MCF 10A (cell line): ENCODE measurements around the gene NFATC2IP. TPM values are rescaled to one million over a fixed set of nuclear protein-coding genes. Genes with fewer than 3 reads are reported as not detected.

Experiments
- BruUV-seq: library from RNA; stranded (reverse); fragments of 400-500 nt; replicated peaks from 2 replicates; lab custom pipeline; 2021; lab: Mats Ljungman, UMichigan
- CTCF ChIA-PET: fragments of 300-600 bp; sonication (Branson Sonifier 250); formaldehyde crosslinking; extraction: SDS; loops from one replicate; lab custom pipeline; 2021; ENCODE audit warnings: antibody characterized with exemption, inconsistent platforms; lab: Yijun Ruan, JAX
- POLR2A ChIA-PET: fragments of 300-600, 350-650 bp; sonication (Branson Sonifier 250); formaldehyde crosslinking; extraction: SDS; loops from one replicate; lab custom pipeline; 2020; ENCODE audit warnings: antibody characterized with exemption, inconsistent platforms; lab: Yijun Ruan, JAX
- DNase-seq: peaks from one replicate; pipeline ENCODE4 v3.0.0-alpha.2; 2018; ENCODE audit not compliant: unreplicated experiment
- H3K27ac Mint-ChIP-seq: one replicate; pipeline ENCODE4 v1.8.0; 2022; ENCODE audit warnings: mild to moderate bottlenecking, low read depth, mixed read lengths; ENCODE audit not compliant: unreplicated experiment
- H3K27me3 Mint-ChIP-seq: one replicate; pipeline ENCODE4 v1.8.0; 2022; ENCODE audit warnings: mixed read lengths; ENCODE audit not compliant: insufficient read depth, unreplicated experiment
- H3K36me3 Mint-ChIP-seq: one replicate; pipeline ENCODE4 v1.8.0; 2022; ENCODE audit warnings: mild to moderate bottlenecking, moderate library complexity, mixed read lengths; ENCODE audit not compliant: insufficient read depth, unreplicated experiment
- H3K4me1 Mint-ChIP-seq: one replicate; pipeline ENCODE4 v1.8.0; 2022; ENCODE audit warnings: mixed read lengths; ENCODE audit not compliant: insufficient read depth, unreplicated experiment
- H3K4me3 Mint-ChIP-seq: one replicate; pipeline ENCODE4 v1.8.0; 2022; ENCODE audit warnings: mild to moderate bottlenecking, moderate library complexity, mixed read lengths; ENCODE audit not compliant: unreplicated experiment
- H3K9me3 Mint-ChIP-seq: one replicate; pipeline ENCODE4 v1.8.0; 2022; ENCODE audit warnings: mixed read lengths; ENCODE audit not compliant: unreplicated experiment
- CTCF ChIP-seq: fragments of 200-600 bp; IDR thresholded peaks from one replicate; pipeline ENCODE4 v1.8.0; 2022; ENCODE audit warnings: antibody characterized with exemption, mild to moderate bottlenecking; ENCODE audit not compliant: unreplicated experiment
- intact Hi-C: fragments of 100-400 bp; cut with micrococcal nuclease; formaldehyde crosslinking; loops from 2 replicates; pipeline ENCODE4 v1.14.1; 2022
- total RNA-seq: library from RNA; stranded (reverse); gene quantifications from 2 replicates; pipeline ENCODE4 v1.2.3, GENCODE V29; 2022

The NFATC2IP gene
- total RNA-seq, 1 experiment from 2014 or later = 39.5 TPM

DNA sequence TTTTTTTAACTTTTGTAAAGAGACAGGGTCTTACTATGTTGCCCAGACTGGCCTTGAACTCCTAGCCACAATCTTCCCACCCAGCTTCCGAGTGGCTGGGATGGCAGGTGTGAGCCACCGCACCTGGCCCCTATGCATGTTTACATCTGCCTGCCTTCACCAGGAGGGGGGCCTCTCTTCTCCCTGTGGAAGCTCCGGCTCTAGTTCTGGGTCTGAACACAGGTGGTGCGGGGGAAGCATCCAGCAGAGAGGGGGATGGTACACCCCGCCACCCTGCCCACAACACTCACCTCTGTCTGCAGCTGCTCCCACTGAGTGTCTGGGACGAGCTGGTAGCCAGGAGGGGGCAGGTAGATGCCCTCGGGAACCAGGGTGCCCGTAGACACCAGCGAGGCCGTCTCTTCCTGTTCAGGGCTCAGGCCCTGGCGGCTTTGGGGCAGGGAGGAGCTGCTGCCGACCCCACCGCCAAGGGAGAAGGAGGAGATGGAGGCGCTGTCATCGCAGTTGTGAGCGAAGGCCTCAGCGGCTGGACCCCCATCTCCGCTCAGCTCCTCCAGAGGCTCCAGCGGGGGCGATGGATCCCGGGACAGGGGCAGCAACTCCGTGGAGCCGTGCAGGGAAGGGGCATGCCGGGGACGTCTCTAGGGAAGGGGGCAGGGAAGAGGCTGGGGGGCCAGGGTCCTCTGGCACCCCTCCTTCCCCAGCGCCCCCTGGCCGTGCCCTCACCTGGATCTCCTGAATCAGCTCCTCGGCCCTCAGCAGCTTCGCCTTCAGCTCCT, 36.6 kb upstream of the NFATC2IP start:
- intact Hi-C loops = no loop called here
- no peak for TF ChIP-seq CTCF
- Mint-ChIP-seq H3K9me3 (no peaks in the 10 kb centered on the region), H3K4me3 (no peak overlapping the region), H3K36me3 (peaks cover 25% of the 10 kb centered on the region), H3K4me1 (no peaks in the 10 kb centered on the region), H3K27ac (no peak overlapping the region), H3K27me3 (no peaks in the 10 kb centered on the region)
- CTCF ChIA-PET = interaction anchor here (0.6 to 1.6 kb wide), 3 partner anchors 10 to 40 kb away, joined by 3 to 8 read pairs (median 7); no protein-coding TSS in a partner anchor
- DNase-seq = no peak
- no TSS peak for BruUV-seq
- POLR2A ChIA-PET = no interaction called here

- ChIA-PET POLR2A (interaction anchor here (0.7 to 0.9 kb wide), 3 partner anchors 11 to 93 kb away, joined by 3 to 4 read pairs (median 3); partner anchors contain the start of gene SH2B1), CTCF (interaction anchor here (1.1 to 1.6 kb wide), 2 partner anchors 30 to 41 kb away, joined by 7 to 8 read pairs; no protein-coding TSS in a partner anchor)
- Mint-ChIP-seq H3K27me3 (no peaks in the 10 kb centered on the region), H3K27ac (no peak overlapping the region), H3K4me1 (no peaks in the 10 kb centered on the region), H3K4me3 (no peak overlapping the region), H3K36me3 (peaks cover 29% of the 10 kb centered on the region), H3K9me3 (no peaks in the 10 kb centered on the region)
- BruUV-seq = no TSS peak
- DNase-seq = no peak
- no peak for TF ChIP-seq CTCF
- intact Hi-C loops = no loop called here
Measured at GRCh38 chr16:28915181-28915580, 35.6 kb upstream of the NFATC2IP start.

GRCh38 chr16:28917095-28917494, 33.6 kb upstream of the NFATC2IP start:
- ChIA-PET CTCF (interaction anchor here (0.6 to 1.8 kb wide), 2 partner anchors 28 to 31 kb away, joined by 3 to 9 read pairs; no protein-coding TSS in a partner anchor), POLR2A (interaction anchor here (0.5 kb wide), 1 partner anchor 1741 kb away, joined by 3 read pairs; the partner anchor contains the start of gene FBRS)
- Mint-ChIP-seq H3K36me3 (peaks cover 29% of the 10 kb centered on the region), H3K4me1 (peaks cover 6% of the 10 kb centered on the region), H3K27ac (no peak overlapping the region), H3K27me3 (no peaks in the 10 kb centered on the region), H3K9me3 (no peaks in the 10 kb centered on the region), H3K4me3 (no peak overlapping the region)
- no TSS peak for BruUV-seq
- no peak for TF ChIP-seq CTCF
- DNase-seq = no peak
- intact Hi-C loops = no loop called here

GRCh38 chr16:28918698-28919097, 32.0 kb upstream of the NFATC2IP start:
- no peak for DNase-seq
- H3K27me3 Mint-ChIP-seq = no peaks in the 10 kb centered on the region
- ChIA-PET CTCF (interaction anchor here (0.6 to 1.5 kb wide), 2 partner anchors 26 to 61 kb away, joined by 3 to 6 read pairs; no protein-coding TSS in a partner anchor), POLR2A (interaction anchor here (0.6 kb wide), 3 partner anchors 32 to 943 kb away, joined by 3 read pairs; partner anchors contain the start of genes NFATC2IP and TUFM)
- H3K4me3 Mint-ChIP-seq = no peak overlapping the region
- H3K27ac Mint-ChIP-seq = no peak overlapping the region
- intact Hi-C loops = no loop called here
- BruUV-seq = no TSS peak
- peaks cover 22% of the 10 kb centered on the region for H3K36me3 Mint-ChIP-seq
- H3K4me1 Mint-ChIP-seq = peaks cover 7% of the 10 kb centered on the region
- no peaks in the 10 kb centered on the region for H3K9me3 Mint-ChIP-seq
- TF ChIP-seq CTCF = no peak
